Tibial artery (tissue), 4 donors: ENCODE data around the gene BCL3.

Source experiments
- DNase-seq, 2 donors: peaks; one replicate each; pipeline ENCODE4 v3.0.0-alpha.2; 2019
- H3K27ac ChIP-seq, 2 donors: fragments of 200-600 bp; sonication (generic) in 1 of 2; 1 replicate in 1 of 2; 2 replicates in 1 of 2; pipeline ENCODE4 v1.5.1; 2018 to 2019; ENCODE audit warnings: mild to moderate bottlenecking in 1 of 2
- H3K27me3 ChIP-seq, 2 donors: fragments of 200-600 bp; sonication (generic) in 1 of 2; one replicate each; pipeline versions ENCODE4 v1.5.1 to v1.6.0; 2016 to 2019
- H3K36me3 ChIP-seq, 3 donors: fragments of 200-600 bp; sonication (generic) in 2 of 3; one replicate each; pipeline ENCODE4 v1.5.1; 2016 to 2019; ENCODE audit warnings: mild to moderate bottlenecking in 2 of 3
- H3K4me1 ChIP-seq, 4 donors: fragments of 200-600 bp; sonication (generic) in 2 of 4; 1 replicate in 3 of 4; 2 replicates in 1 of 4; pipeline ENCODE4 v1.5.1; 2016 to 2019
- H3K4me3 ChIP-seq, 2 donors: fragments of 200-600 bp; sonication (generic) in 1 of 2; 1 replicate in 1 of 2; 2 replicates in 1 of 2; pipeline ENCODE4 v1.5.1; 2018 to 2019; ENCODE audit warnings: mild to moderate bottlenecking in 2 of 2
- H3K9me3 ChIP-seq, 3 donors: fragments of 200-600 bp; sonication (generic) in 1 of 3; one replicate each; pipeline ENCODE4 v1.5.1; 2016 to 2019
- CTCF ChIP-seq, 2 experiments: fragments of 200-600 bp in 1 of 2; fragments of 450-650 bp in 1 of 2; IDR thresholded peaks; one replicate each; pipeline ENCODE4 v1.5.1; 2017 to 2019; ENCODE audit warnings: antibody characterized with exemption in 2 of 2, mild to moderate bottlenecking in 1 of 2, moderate library complexity in 1 of 2
- intact Hi-C: fragments of 100-400 bp; cut with DNase I; formaldehyde crosslinking; loops from one replicate; pipeline ENCODE4 v1.15.0; 2023; ENCODE audit warnings: low total_unique reads

Gene BCL3

DNA sequence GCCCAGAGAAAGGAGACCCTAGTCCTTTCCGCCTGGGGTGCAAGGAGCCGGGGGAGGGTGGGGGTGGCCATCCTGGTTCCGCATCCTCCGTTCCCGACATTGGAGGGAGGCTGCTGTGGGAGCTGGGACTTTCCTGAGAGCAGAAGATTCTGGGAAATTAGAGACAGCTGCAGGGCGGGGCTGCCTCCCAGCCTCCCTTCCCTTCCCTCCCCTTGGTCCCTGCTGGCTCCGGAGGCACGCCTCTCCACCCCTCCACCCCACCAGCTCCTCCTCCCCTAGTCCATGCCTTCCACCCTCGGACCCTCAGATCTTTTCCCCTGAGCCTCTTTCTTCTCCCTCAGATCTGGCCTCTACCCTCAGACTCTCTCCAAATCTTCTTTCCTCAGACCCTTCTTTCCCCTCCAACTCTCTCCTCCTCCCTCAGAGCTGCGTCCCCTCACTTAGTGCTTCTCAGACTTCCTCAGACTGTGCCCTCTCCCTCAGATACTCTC lies 3.1 kb upstream of the BCL3 start:
- intact Hi-C loops, result no loop called here
- peak overlapping the region; percentile 77 to 82 for H3K27ac ChIP-seq

GRCh38 chr19:44745887-44746600 lies 2.5 kb upstream of the BCL3 start:
- no peak for DNase-seq
- H3K27me3 ChIP-seq, result no peaks in the 10 kb centered on the region
- H3K9me3 ChIP-seq, result no peaks in the 10 kb centered on the region
- peak overlapping the region; percentile 77 to 82 for H3K27ac ChIP-seq
- H3K36me3 ChIP-seq, result peaks cover 0 to 1% (median 0%) of the 10 kb centered on the region in 3 donors
- intact Hi-C loops, result no loop called here
- H3K4me1 ChIP-seq, result peaks cover 0 to 76% (median 70%) of the 10 kb centered on the region in 4 donors
- no peak for TF ChIP-seq CTCF (IDR thresholded peaks at IDR 0.05)
- no peak overlapping the region for H3K4me3 ChIP-seq

More for the DNA sequence above, 3.1 kb upstream of the BCL3 start:
- no peaks in the 10 kb centered on the region for H3K9me3 ChIP-seq
- peak; percentile 78 to 86 for DNase-seq
- no peak overlapping the region for H3K4me3 ChIP-seq
- H3K4me1 ChIP-seq, result peaks cover 0 to 75% (median 69%) of the 10 kb centered on the region in 4 donors
- H3K36me3 ChIP-seq, result no peaks in the 10 kb centered on the region
- no peak for TF ChIP-seq CTCF (IDR thresholded peaks at IDR 0.05)
- H3K27me3 ChIP-seq, result no peaks in the 10 kb centered on the region

DNA sequence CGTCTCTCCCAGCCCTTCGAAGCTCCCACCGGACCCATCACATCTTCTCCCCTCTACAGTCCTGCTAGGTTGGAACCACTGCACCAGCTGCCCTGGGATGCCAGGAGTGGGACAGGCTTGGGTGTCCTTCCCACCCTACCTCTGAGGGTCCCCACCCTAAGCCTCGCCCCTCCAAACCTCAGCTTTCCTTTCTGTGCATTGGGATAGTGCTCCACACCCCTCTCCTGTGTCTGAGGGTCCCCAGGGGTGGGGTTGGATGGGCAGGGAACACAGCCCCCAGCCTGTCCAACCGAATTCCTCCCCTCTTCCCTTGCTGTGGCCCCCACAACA lies 1.9 kb upstream of the BCL3 start:
- no peak for TF ChIP-seq CTCF (IDR thresholded peaks at IDR 0.05)
- intact Hi-C loops, result no loop called here
- no peak for DNase-seq
- H3K27me3 ChIP-seq, result no peaks in the 10 kb centered on the region
- H3K4me3 ChIP-seq, result no peak overlapping the region
- H3K4me1 ChIP-seq, result peaks cover 0 to 76% (median 69%) of the 10 kb centered on the region in 4 donors
- H3K9me3 ChIP-seq, result no peaks in the 10 kb centered on the region
- H3K36me3 ChIP-seq, result peaks cover 0 to 7% (median 0%) of the 10 kb centered on the region in 3 donors
- peak overlapping the region; percentile 77 to 82 for H3K27ac ChIP-seq

DNA sequence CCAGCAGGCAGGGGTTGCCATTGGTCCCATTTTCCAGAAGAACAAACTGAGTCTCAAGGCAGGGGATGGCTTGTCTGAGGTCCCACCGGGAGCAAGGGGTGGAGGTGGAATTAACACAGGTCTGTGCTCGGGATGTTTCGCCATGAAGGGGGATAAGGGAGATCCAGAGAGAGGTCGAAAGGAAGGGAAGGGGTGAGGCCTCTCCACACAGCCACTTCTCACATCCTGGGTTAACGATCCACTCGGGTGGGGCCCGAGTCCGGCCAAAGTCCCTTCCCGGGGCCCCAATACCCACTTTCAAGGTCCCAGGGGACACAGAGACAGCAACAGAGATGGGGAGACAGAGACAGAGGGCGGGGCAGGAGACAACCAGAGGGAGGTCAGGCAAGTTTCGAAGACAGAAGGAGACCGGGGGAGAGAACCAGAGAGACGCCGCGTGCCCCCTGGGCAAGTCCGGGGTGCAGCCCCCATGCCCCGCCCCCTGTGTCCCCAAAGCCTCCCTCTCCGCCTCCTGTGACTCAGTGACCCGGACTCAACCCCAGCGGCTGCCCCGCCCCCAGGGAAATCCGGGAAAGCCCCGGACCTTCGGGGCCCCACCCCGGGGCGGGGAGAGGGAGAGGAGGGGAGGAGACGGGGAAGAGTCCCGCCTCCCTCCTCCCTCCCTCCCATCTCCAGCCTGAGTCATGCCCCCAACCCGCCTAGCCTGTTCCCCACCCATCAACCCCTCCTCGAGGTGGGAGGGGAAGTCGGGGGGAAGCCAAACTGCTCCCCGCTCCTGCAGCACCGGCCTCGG lies 1.4 kb upstream of the BCL3 start:
- Histone ChIP-seq H3K27ac (peak overlapping the region; percentile 77 to 82), H3K9me3 (no peaks in the 10 kb centered on the region), H3K36me3 (peaks cover 0 to 9% (median 0%) of the 10 kb centered on the region in 3 donors), H3K4me1 (peaks cover 0 to 73% (median 66%) of the 10 kb centered on the region in 4 donors), H3K4me3 (peak overlapping the region; percentile 59 to 64), H3K27me3 (no peaks in the 10 kb centered on the region)
- peak; percentile 96 to 98 for DNase-seq
- TF ChIP-seq CTCF (IDR thresholded peaks at IDR 0.05), result no peak
- intact Hi-C loops, result no loop called here

GRCh38 chr19:44747739-44748425 lies 626 bp upstream of the BCL3 start:
- H3K36me3 ChIP-seq, result peaks cover 0 to 9% (median 0%) of the 10 kb centered on the region in 3 donors
- H3K27me3 ChIP-seq, result no peaks in the 10 kb centered on the region
- no peaks in the 10 kb centered on the region for H3K9me3 ChIP-seq
- TF ChIP-seq CTCF (IDR thresholded peaks at IDR 0.05), result no peak
- peaks cover 0 to 73% (median 65%) of the 10 kb centered on the region in 4 donors for H3K4me1 ChIP-seq
- intact Hi-C loops, result no loop called here
- DNase-seq, result peak; percentile 73 to 87
- peak overlapping the region; percentile 77 to 82 for H3K27ac ChIP-seq
- peak overlapping the region; percentile 59 to 64 for H3K4me3 ChIP-seq
